Measurements from ENCODE around the gene NDUFV1.
"Not testable (repeated sequence)": the region's sequence is repeated elsewhere in the genome, so short reads cannot be mapped to it uniquely, and the experiment has no call there.

NDUFV1 gene

GRCh38 chr11:67611704-67612587 is 5.2 kb downstream of the NDUFV1 start:
- DNase-seq = no peak

GRCh38 chr11:67612751-67613150 is 6.0 kb downstream of the NDUFV1 start:
- DNase-seq = no peak

GRCh38 chr11:67613313-67613959 is 6.7 kb downstream of the NDUFV1 start:
- DNase-seq = no peak

GRCh38 chr11:67613960-67614715 is 7.4 kb downstream of the NDUFV1 start:
- DNase-seq = peak; percentile 76

GRCh38 chr11:67614730-67615714 is 8.3 kb downstream of the NDUFV1 start:
- DNase-seq = peak; percentile 54

- no peak for DNase-seq
Observed at GRCh38 chr11:67615728-67616430, 9.1 kb downstream of the NDUFV1 start.

- DNase-seq = no peak
Observed at GRCh38 chr11:67616431-67617242, 9.9 kb downstream of the NDUFV1 start.

- no peak for DNase-seq
Observed at GRCh38 chr11:67617243-67617953, 10.7 kb downstream of the NDUFV1 start.

- DNase-seq = not testable (repeated sequence)
Observed at GRCh38 chr11:67618901-67619659, 12.3 kb downstream of the NDUFV1 start.

- DNase-seq = not testable (repeated sequence)
Observed at GRCh38 chr11:67619683-67620618, 13.2 kb downstream of the NDUFV1 start.

GRCh38 chr11:67620621-67621020 is 13.9 kb downstream of the NDUFV1 start:
- not testable (repeated sequence) for DNase-seq

- DNase-seq = not testable (repeated sequence)
Observed at GRCh38 chr11:67621928-67622327, 15.2 kb downstream of the NDUFV1 start.

- DNase-seq = not testable (repeated sequence)
Observed at GRCh38 chr11:67622905-67623304, 16.2 kb downstream of the NDUFV1 start.

GRCh38 chr11:67623795-67624194 is 17.1 kb downstream of the NDUFV1 start:
- not testable (repeated sequence) for DNase-seq

- not testable (repeated sequence) for DNase-seq
Observed at GRCh38 chr11:67626131-67626833, 19.5 kb downstream of the NDUFV1 start.

GRCh38 chr11:67626970-67627369 is 20.2 kb downstream of the NDUFV1 start:
- DNase-seq = no peak

- no peak for DNase-seq
Observed at GRCh38 chr11:67627441-67627811, 20.7 kb downstream of the NDUFV1 start.

Measured in activated CD4-positive, alpha-beta T cell treated with anti-CD3 and anti-CD28 coated beads, Interleukin-2, amount 50 U/mL, for 1 hour (primary cell).